ENCODE measurements around the gene CFDP1.
A peak's percentile ranks its signal among the peaks of the same experiment; 100 is the strongest.
"Not testable (repeated sequence)": the region's sequence is repeated elsewhere in the genome, so short reads cannot be mapped to it uniquely, and the experiment has no call there.

Gene CFDP1

DNA sequence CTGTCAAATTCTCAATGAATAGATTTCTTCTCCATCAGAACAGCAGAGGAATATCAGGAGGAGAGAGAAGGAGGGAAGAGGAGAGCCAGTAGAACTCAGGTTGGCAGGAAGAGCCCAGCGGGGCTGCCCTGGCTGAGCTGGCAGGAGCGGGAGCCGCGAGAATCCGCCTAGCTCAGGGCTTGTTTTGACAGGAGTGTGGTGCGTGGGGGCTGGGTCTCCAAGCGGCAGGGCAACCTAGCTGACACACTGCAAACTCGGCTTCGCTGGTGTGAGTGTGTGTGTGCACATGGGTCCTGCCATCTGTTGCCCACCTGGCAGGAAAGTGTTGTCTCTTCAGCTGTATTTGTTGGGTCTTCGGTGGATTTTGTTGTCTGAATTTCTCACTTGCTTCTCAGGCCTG, 154.0 kb downstream of the CFDP1 start:
- no peak overlapping the region for H3K4me3 ChIP-seq (ENCODE audit: low read depth, low read length)
- in situ Hi-C loops (cut with HindIII; ENCODE audit: low sequenced_read_pairs), result no loop called here
- peak; percentile 20 for DNase-seq (ENCODE audit: low read depth, low spot score)
- TF ChIP-seq, protein P1, sequence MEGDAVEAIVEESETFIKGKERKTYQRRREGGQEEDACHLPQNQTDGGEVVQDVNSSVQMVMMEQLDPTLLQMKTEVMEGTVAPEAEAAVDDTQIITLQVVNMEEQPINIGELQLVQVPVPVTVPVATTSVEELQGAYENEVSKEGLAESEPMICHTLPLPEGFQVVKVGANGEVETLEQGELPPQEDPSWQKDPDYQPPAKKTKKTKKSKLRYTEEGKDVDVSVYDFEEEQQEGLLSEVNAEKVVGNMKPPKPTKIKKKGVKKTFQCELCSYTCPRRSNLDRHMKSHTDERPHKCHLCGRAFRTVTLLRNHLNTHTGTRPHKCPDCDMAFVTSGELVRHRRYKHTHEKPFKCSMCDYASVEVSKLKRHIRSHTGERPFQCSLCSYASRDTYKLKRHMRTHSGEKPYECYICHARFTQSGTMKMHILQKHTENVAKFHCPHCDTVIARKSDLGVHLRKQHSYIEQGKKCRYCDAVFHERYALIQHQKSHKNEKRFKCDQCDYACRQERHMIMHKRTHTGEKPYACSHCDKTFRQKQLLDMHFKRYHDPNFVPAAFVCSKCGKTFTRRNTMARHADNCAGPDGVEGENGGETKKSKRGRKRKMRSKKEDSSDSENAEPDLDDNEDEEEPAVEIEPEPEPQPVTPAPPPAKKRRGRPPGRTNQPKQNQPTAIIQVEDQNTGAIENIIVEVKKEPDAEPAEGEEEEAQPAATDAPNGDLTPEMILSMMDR (IDR thresholded peaks at IDR 0.05; ENCODE audit: low read depth, low read length), result no peak

DNA sequence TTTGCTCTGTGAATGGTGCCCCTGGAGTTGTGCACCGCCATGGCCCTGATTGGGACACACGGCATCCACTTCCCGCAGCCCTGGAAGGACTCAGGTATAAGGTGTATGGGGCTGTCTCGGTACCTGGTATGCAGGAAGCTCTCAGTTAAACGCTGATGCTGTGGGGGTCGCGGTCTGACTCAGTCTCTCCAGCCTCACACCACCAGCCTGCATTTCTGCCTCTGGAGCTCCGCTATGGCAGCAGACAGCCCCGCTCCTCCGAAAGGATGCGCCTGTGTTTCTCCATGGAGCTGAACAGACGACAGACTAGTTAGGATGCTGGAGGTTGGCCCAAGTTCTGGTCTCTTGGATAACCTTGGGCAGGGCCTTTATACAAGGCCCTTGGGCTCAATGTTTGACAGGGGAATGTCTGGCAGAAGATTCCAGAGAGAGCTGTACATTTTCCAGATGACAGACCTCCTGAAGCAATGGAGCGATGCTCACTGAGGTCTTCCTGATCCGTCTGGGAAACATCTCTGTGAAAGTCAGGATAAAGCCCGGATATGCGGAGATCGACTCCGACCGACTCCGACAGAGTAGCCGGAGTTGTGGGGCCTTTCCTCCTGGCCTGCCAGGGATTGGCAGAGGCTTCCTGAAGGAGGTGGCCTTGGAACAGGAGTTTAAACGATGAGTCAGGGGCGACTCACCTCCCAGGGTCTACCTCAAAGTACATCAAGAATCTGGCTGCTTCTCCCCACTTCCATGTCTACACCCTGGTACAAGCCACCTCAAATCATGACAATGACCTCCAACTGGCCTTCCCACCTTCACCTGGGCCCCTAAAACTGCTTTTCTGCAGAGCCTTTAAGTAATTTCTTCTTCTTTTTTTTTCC, 160.0 kb downstream of the CFDP1 start:
- no peak overlapping the region for H3K4me3 ChIP-seq (ENCODE audit: low read depth, low read length)
- DNase-seq (ENCODE audit: low read depth, low spot score), result peak; percentile 57
- in situ Hi-C loops (cut with HindIII; ENCODE audit: low sequenced_read_pairs), result no loop called here
- TF ChIP-seq, protein P1 (IDR thresholded peaks at IDR 0.05; ENCODE audit: low read depth, low read length), result no peak

DNA sequence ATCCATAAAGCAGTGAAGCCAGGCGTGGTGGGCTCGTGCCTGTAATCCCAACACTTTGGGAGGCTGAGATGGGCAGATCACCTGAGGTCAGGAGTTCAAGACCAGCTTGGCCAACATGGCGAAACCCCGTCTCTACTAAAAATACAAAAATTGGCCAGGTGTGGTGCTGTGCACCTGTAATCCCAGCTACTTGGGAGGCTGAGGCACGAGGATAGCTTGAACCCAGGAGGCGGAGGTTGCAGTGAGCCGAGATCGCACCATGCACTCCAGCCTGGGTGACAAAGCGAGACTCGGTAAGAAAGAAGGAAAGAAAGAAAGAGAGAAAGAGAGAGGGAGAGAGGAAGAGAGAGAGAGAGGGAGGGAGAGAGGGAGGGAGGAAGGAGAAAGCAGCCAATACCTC, 160.7 kb downstream of the CFDP1 start:
- H3K4me3 ChIP-seq (ENCODE audit: low read depth, low read length); DNase-seq (ENCODE audit: low read depth, low spot score); in situ Hi-C loops (cut with HindIII; ENCODE audit: low sequenced_read_pairs): not testable (repeated sequence)

DNA sequence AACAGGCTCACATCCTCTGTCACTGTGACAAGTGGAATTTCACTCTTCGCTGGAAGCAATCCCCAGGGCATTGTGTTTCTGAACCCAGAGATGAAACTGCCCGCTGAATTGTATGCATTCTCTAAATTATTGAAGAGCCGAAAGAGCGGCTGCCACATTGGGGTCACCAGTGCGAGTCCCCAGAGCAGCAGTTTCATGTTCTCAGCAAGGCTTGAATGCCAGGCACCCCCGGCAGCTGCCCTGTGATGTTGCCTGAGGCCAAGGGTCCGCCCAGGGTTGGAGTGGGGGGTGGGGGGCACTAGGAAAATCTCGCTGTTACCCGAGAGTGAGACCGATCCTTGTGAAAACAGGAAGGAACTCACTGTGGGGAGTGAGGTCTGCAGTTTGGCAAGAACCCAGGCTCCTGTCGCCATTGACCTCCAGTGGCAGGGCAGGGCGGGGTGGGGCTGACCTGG, 161.2 kb downstream of the CFDP1 start:
- in situ Hi-C loops (cut with HindIII; ENCODE audit: low sequenced_read_pairs), result no loop called here
- TF ChIP-seq, protein P1 (IDR thresholded peaks at IDR 0.05; ENCODE audit: low read depth, low read length), result no peak
- DNase-seq (ENCODE audit: low read depth, low spot score), result no peak
- no peak overlapping the region for H3K4me3 ChIP-seq (ENCODE audit: low read depth, low read length)

DNA sequence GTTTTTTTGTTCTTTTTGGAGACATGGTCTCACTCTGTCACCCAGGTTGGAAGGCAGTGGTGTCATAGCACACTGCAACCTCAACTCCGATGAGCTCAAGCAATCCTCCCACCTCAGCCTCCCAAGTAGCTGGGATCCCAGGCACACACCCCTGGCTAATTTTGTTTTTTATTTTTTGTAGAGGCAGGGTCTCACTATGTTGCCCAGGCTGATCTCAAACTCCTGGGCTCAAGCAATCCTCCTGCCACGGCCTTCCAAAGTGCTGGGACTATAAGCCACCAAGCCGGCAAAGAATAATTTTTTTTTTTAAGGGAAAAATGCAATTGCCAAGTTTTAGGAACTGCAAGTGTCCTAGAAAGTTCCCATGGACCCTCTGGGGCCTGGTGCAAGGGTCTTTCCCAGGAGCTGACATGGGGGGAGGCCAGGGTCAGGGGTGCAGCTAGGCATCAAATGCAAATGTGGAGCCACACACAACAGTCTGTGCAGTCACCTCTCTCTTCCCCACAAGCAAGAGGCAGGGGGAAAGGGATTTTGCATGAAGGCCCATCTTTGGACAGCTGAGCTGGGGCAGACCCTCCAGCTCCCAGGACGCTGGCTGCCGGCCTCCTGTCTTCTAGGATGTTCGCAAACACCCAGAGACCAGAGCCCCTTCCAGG, 161.7 kb downstream of the CFDP1 start:
- TF ChIP-seq, protein P1 (IDR thresholded peaks at IDR 0.05; ENCODE audit: low read depth, low read length), result no peak

DNA sequence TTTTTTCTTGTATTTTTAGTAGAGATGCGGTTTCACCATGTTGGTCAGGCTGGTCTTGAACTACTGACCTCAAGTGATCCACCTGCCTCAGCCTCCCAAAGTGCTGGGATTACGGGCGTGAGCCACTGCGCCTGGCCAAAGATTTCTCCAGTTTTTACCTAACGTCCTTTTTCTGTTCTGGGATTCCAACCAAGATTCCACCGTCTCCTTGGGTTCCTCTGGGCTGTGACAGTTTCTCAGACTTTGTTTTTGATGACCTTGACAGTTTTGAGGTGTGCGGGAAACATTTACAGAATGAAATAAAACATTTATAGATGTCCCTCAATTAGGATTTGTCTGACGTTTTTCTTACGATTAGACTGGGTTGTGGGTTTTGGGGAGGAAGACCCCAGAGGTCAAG, 163.9 kb downstream of the CFDP1 start:
- DNase-seq (ENCODE audit: low read depth, low spot score); in situ Hi-C loops (cut with HindIII; ENCODE audit: low sequenced_read_pairs): not testable (repeated sequence)

More for the DNA sequence above, 161.7 kb downstream of the CFDP1 start:
- DNase-seq (ENCODE audit: low read depth, low spot score), result no peak
- no peak overlapping the region for H3K4me3 ChIP-seq (ENCODE audit: low read depth, low read length)
- in situ Hi-C loops (cut with HindIII; ENCODE audit: low sequenced_read_pairs), result no loop called here

DNA sequence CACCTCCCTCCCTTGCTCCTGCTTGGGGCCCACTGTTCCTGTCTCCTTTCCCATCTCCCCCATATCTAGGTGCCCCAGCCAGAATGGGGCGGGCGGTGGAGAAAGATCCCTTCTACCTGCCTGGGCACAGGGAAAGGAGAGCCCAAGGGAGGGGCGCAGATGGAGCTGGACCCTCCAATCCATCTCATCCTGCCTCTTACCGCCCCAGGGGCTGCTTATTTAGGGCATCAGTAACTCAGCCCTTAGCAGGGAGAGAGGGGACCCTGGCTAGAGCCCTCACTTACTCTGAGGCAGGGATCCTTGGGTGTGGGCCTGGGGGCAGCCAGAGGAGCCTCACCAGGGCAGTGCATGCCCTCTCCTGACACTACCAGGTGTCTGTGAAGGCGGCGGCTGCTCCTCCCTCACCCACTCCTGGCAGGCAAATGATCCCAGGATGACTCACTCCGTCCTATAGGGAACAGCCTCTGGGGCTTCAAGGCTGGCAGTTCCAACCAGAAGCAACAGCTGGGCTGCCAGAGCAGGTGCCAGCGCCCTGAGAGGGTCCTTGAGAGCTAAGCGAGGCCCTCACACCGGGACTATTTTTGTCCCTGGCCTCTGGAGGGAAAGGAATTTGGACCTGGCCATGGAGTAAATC, 165.6 kb downstream of the CFDP1 start:
- in situ Hi-C loops (cut with HindIII; ENCODE audit: low sequenced_read_pairs), result no loop called here
- no peak overlapping the region for H3K4me3 ChIP-seq (ENCODE audit: low read depth, low read length)
- peak; percentile 58 for DNase-seq (ENCODE audit: low read depth, low spot score)
- TF ChIP-seq, protein P1 (IDR thresholded peaks at IDR 0.05; ENCODE audit: low read depth, low read length), result no peak

More for the DNA sequence above, 163.9 kb downstream of the CFDP1 start:
- not testable (repeated sequence) for H3K4me3 ChIP-seq (ENCODE audit: low read depth, low read length)
